ENCODE data around the gene FAM149B1. TPM values are rescaled to one million over a fixed set of nuclear protein-coding genes. Genes with fewer than 3 reads are reported as not detected.

FAM149B1 gene
- total RNA-seq, 1 donor from 2014 or later: 29.8 TPM

GRCh38 chr10:73219384-73219783 is 51.5 kb downstream of the FAM149B1 start:
- Mint-ChIP-seq H3K9me3 (no peaks in the 10 kb centered on the region), H3K4me3 (no peak overlapping the region), H3K27ac (no peak overlapping the region), H3K36me3 (peaks cover 17% of the 10 kb centered on the region), H3K4me1 (ENCODE audit: unreplicated experiment) (no peaks in the 10 kb centered on the region), H3K27me3 (no peaks in the 10 kb centered on the region)
- DNase-seq (ENCODE audit: extremely low spot score, unreplicated experiment): no peak
- TF ChIP-seq CTCF (conservative IDR thresholded peaks at IDR 0.05): no peak

GRCh38 chr10:73220989-73221388 is 53.1 kb downstream of the FAM149B1 start:
- no peaks in the 10 kb centered on the region for H3K27me3 Mint-ChIP-seq
- no peaks in the 10 kb centered on the region for H3K9me3 Mint-ChIP-seq
- H3K4me3 Mint-ChIP-seq: no peak overlapping the region
- H3K27ac Mint-ChIP-seq: no peak overlapping the region
- TF ChIP-seq CTCF (conservative IDR thresholded peaks at IDR 0.05): no peak
- H3K4me1 Mint-ChIP-seq (ENCODE audit: unreplicated experiment): no peaks in the 10 kb centered on the region
- no peak for DNase-seq (ENCODE audit: extremely low spot score, unreplicated experiment)
- H3K36me3 Mint-ChIP-seq: peaks cover 13% of the 10 kb centered on the region

- Mint-ChIP-seq H3K36me3 (peaks cover 4% of the 10 kb centered on the region), H3K4me1 (ENCODE audit: unreplicated experiment) (no peaks in the 10 kb centered on the region), H3K9me3 (no peaks in the 10 kb centered on the region), H3K4me3 (no peak overlapping the region), H3K27me3 (no peaks in the 10 kb centered on the region), H3K27ac (no peak overlapping the region)
- TF ChIP-seq CTCF (conservative IDR thresholded peaks at IDR 0.05): no peak
- no peak for DNase-seq (ENCODE audit: extremely low spot score, unreplicated experiment)
Observed at GRCh38 chr10:73225518-73225917, 57.6 kb downstream of the FAM149B1 start.

GRCh38 chr10:73226663-73227062 is 58.7 kb downstream of the FAM149B1 start:
- Mint-ChIP-seq H3K4me3 (no peak overlapping the region), H3K27me3 (no peaks in the 10 kb centered on the region), H3K36me3 (peaks cover 7% of the 10 kb centered on the region), H3K4me1 (ENCODE audit: unreplicated experiment) (no peaks in the 10 kb centered on the region), H3K27ac (no peak overlapping the region), H3K9me3 (no peaks in the 10 kb centered on the region)
- TF ChIP-seq CTCF (conservative IDR thresholded peaks at IDR 0.05): no peak
- no peak for DNase-seq (ENCODE audit: extremely low spot score, unreplicated experiment)

GRCh38 chr10:73228247-73228646 is 60.3 kb downstream of the FAM149B1 start:
- Mint-ChIP-seq H3K36me3 (peaks cover 10% of the 10 kb centered on the region), H3K4me3 (no peak overlapping the region), H3K27me3 (no peaks in the 10 kb centered on the region), H3K27ac (no peak overlapping the region), H3K9me3 (no peaks in the 10 kb centered on the region), H3K4me1 (ENCODE audit: unreplicated experiment) (no peaks in the 10 kb centered on the region)
- DNase-seq (ENCODE audit: extremely low spot score, unreplicated experiment): no peak
- no peak for TF ChIP-seq CTCF (conservative IDR thresholded peaks at IDR 0.05)

- H3K4me1 Mint-ChIP-seq (ENCODE audit: unreplicated experiment): no peaks in the 10 kb centered on the region
- H3K9me3 Mint-ChIP-seq: no peaks in the 10 kb centered on the region
- no peaks in the 10 kb centered on the region for H3K27me3 Mint-ChIP-seq
- no peak for TF ChIP-seq CTCF (conservative IDR thresholded peaks at IDR 0.05)
- H3K36me3 Mint-ChIP-seq: peaks cover 10% of the 10 kb centered on the region
- H3K27ac Mint-ChIP-seq: no peak overlapping the region
- DNase-seq (ENCODE audit: extremely low spot score, unreplicated experiment): no peak
- H3K4me3 Mint-ChIP-seq: no peak overlapping the region
Observed at GRCh38 chr10:73229567-73229966, 61.6 kb downstream of the FAM149B1 start.
